Fibroblast of lung (primary cell): ENCODE results near the gene ENTPD6. TPM values are rescaled to one million over a fixed set of nuclear protein-coding genes. Genes with fewer than 3 reads are reported as not detected.

ENCODE experiments used
- DNase-seq, 2 donors: peaks; one replicate each; pipeline versions ENCODE4 v3.0.0 to v3.0.0-alpha.2; 2010; ENCODE audit warnings: low read depth in 2 of 2
- H2AFZ ChIP-seq: 2 replicates; pipeline ENCODE4 v1.5.1; 2012; ENCODE audit warnings: low read length, control low read depth, inconsistent platforms
- H3K27ac ChIP-seq: 2 replicates; pipeline ENCODE4 v1.5.1; 2011; ENCODE audit warnings: low read length, control low read depth; ENCODE audit not compliant: insufficient read depth
- H3K27me3 ChIP-seq: 2 replicates; pipeline ENCODE4 v1.5.1; 2011; ENCODE audit warnings: mild to moderate bottlenecking, low read length; ENCODE audit not compliant: control insufficient read depth, insufficient read depth
- H3K36me3 ChIP-seq: 2 replicates; pipeline ENCODE4 v1.5.1; 2011; ENCODE audit warnings: low read length; ENCODE audit not compliant: control insufficient read depth, insufficient read depth
- H3K4me1 ChIP-seq: 2 replicates; pipeline ENCODE4 v1.5.1; 2011; ENCODE audit warnings: low read length; ENCODE audit not compliant: control insufficient read depth, insufficient read depth; ENCODE audit errors: extremely low read depth
- H3K4me2 ChIP-seq: 2 replicates; pipeline ENCODE4 v1.5.1; 2011; ENCODE audit warnings: low read length, control low read depth; ENCODE audit not compliant: insufficient read depth; ENCODE audit errors: extremely low read depth
- H3K4me3 ChIP-seq, 4 experiments: fragments of 200-600 bp in 1 of 4; sonication (generic) in 1 of 4; replicated peaks in 1 of 4; 2 replicates each; pipeline ENCODE4 v1.5.1; 2011 to 2016; ENCODE audit warnings: low read length in 4 of 4, low read depth in 3 of 4, mild to moderate bottlenecking in 3 of 4, control low read depth in 2 of 4, inconsistent platforms in 1 of 4, mixed read lengths in 1 of 4; ENCODE audit not compliant: insufficient read depth in 1 of 4; ENCODE audit errors: control extremely low read depth in 1 of 4
- H3K79me2 ChIP-seq: 2 replicates; pipeline ENCODE4 v1.5.1; 2012; ENCODE audit warnings: mild to moderate bottlenecking, low read length, inconsistent platforms; ENCODE audit not compliant: control insufficient read depth, insufficient read depth
- H3K9ac ChIP-seq: 2 replicates; pipeline ENCODE4 v1.5.1; 2011; ENCODE audit warnings: mild to moderate bottlenecking, low read length, control low read depth; ENCODE audit not compliant: insufficient read depth
- H3K9me3 ChIP-seq: 2 replicates; pipeline ENCODE4 v1.5.1; 2012; ENCODE audit warnings: low read depth, low read length; ENCODE audit not compliant: control insufficient read depth, insufficient read depth
- H4K20me1 ChIP-seq: 2 replicates; pipeline ENCODE4 v1.5.1; 2011; ENCODE audit warnings: low read length; ENCODE audit not compliant: control insufficient read depth, insufficient read depth; ENCODE audit errors: extremely low read depth
- CTCF ChIP-seq, 2 donors: IDR thresholded peaks in 1 of 2; conservative IDR thresholded peaks in 1 of 2; 1 replicate in 1 of 2; 2 replicates in 1 of 2; pipeline ENCODE4 v1.5.1; 2011 to 2012; ENCODE audit warnings: low read length in 2 of 2, control low read depth in 1 of 2, inconsistent platforms in 1 of 2, low read depth in 1 of 2, mild to moderate bottlenecking in 1 of 2
- EZH2 ChIP-seq: IDR thresholded peaks from 2 replicates; pipeline ENCODE4 v1.5.1; 2012; ENCODE audit warnings: low read length, control low read depth, mild to moderate bottlenecking; ENCODE audit errors: missing control alignments
- polyA plus RNA-seq, 2 donors: library from polyadenylated mRNA; depleted of rRNA in 1 of 2; stranded (reverse) in 1 of 2; unstranded in 1 of 2; fragments of >200 nt; gene quantifications; 2 replicates each; pipeline ENCODE4 v1.2.1, GENCODE V29; 2011 to 2012; ENCODE audit warnings: missing spikeins in 1 of 2
- total RNA-seq: library from RNA; depleted of rRNA; stranded (reverse); fragments of >200 nt; gene quantifications from 2 replicates; pipeline ENCODE4 v1.2.1, GENCODE V29; 2014

Gene ENTPD6
- total and polyA plus RNA-seq, 2 donors (not counting 1 experiment from before 2014, with no cell fraction given), result 45.7 to 56.5 TPM

- DNase-seq, result no peak
- H3K9me3 ChIP-seq, result no peaks in the 10 kb centered on the region
- no peak overlapping the region for H2AFZ ChIP-seq
- H3K4me2 ChIP-seq, result no peak overlapping the region
- no peak for TF ChIP-seq EZH2
- TF ChIP-seq CTCF (conservative IDR thresholded peaks at IDR 0.05 in 1 of 2, IDR thresholded peaks at IDR 0.05 in 1 of 2; ENCODE audit: low read depth in 1 of 2, low read length in 2 of 2), result no peak
- H3K27ac ChIP-seq, result no peak overlapping the region
- no peaks in the 10 kb centered on the region for H3K79me2 ChIP-seq
- no peak overlapping the region for H3K9ac ChIP-seq
- no peaks in the 10 kb centered on the region for H3K4me1 ChIP-seq
- peaks cover 31% of the 10 kb centered on the region for H3K36me3 ChIP-seq
- H3K27me3 ChIP-seq, result no peaks in the 10 kb centered on the region
- no peaks in the 10 kb centered on the region for H4K20me1 ChIP-seq
- H3K4me3 ChIP-seq, result no peak overlapping the region
Observed at GRCh38 chr20:25275813-25276532, 80.5 kb downstream of the ENTPD6 start.

Other genes starting within 250 kb of the ENTPD6 start
- gene CST7, start 246.4 kb upstream of the ENTPD6 start, total RNA-seq, result not detected in 2 replicates
- not detected in 2 replicates for gene CST7, start 246.4 kb upstream of the ENTPD6 start, polyA plus RNA-seq
- gene APMAP, start 203.0 kb upstream of the ENTPD6 start, total RNA-seq, result 64.5 and 104 TPM in 2 replicates
- 72.5 and 79.2 TPM in 2 replicates for gene APMAP, start 203.0 kb upstream of the ENTPD6 start, polyA plus RNA-seq
- 1.3 and 3.9 TPM in 2 replicates for gene ACSS1, start 137.6 kb upstream of the ENTPD6 start, total RNA-seq
- gene ACSS1, start 137.6 kb upstream of the ENTPD6 start, polyA plus RNA-seq, result 0.53 and 3.4 TPM in 2 replicates
- not detected in 2 replicates for gene VSX1, start 113.6 kb upstream of the ENTPD6 start, total RNA-seq
- not detected in 2 replicates for gene VSX1, start 113.6 kb upstream of the ENTPD6 start, polyA plus RNA-seq
- 81.7 and 89.5 TPM in 2 replicates for gene PYGB, start 52.4 kb downstream of the ENTPD6 start, total RNA-seq
- gene PYGB, start 52.4 kb downstream of the ENTPD6 start, polyA plus RNA-seq, result 37.0 and 45.9 TPM in 2 replicates
- 45.7 and 79.1 TPM in 2 replicates for gene ABHD12, start 195.1 kb downstream of the ENTPD6 start, total RNA-seq
- gene ABHD12, start 195.1 kb downstream of the ENTPD6 start, polyA plus RNA-seq, result 52.9 and 84.6 TPM in 2 replicates
- gene GINS1, start 212.0 kb downstream of the ENTPD6 start, total RNA-seq, result 1.3 and 3.0 TPM in 2 replicates
- 5.6 and 13.5 TPM in 2 replicates for gene GINS1, start 212.0 kb downstream of the ENTPD6 start, polyA plus RNA-seq